Activated CD4-positive, alpha-beta T cell treated with anti-CD3 and anti-CD28 coated beads for 24 hours (primary cell): ENCODE data around the gene HID1.

Experiments used
- DNase-seq, 2 donors: peaks; one replicate each; pipeline ENCODE4 v3.0.0-alpha.2; 2020; ENCODE audit warnings: low read depth in 2 of 2

HID1 gene

DNA sequence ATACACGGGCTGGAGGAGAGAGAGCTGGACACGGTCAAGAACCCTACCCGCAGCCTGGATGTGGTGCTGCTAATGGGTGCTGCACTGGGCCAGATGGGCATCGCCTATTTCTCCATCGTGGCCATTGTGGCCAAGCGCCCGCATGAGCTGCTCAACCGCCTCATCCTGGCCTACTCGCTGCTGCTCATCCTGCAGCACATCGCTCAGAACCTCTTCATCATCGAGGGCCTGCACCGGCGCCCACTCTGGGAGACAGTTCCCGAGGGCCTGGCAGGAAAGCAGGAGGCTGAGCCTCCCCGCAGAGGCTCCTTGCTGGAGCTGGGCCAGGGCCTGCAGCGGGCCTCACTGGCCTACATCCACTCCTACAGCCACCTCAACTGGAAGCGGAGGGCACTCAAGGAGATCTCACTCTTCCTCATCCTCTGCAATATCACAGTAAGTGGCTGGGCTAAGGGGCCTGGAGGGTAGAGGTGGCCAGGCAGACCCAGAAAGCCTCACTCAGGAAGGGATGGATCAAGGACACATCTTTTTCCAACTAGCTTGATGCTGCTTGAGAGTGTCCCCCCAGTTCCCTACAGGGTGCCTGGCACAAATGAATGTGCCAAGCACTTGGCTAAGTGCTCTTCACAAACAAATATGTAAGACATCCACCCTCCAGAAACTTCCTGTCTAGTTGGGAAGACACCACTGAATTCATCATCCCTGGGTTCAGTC, 25.4 kb downstream of the HID1 start:
- DNase-seq = no peak

DNA sequence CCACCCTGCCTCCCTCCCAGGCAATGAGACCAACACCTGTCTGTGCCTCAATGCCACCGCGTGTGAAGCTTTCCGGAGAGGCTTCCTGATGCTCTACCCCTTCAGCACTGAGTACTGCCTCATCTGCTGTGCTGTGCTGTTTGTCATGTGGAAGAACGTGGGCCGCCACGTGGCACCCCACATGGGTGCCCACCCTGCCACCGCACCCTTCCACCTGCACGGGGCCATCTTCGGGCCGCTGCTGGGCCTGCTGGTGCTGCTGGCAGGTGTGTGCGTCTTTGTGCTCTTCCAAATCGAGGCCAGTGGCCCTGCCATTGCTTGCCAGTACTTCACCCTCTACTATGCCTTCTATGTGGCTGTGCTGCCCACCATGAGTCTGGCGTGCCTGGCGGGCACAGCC, 25.9 kb downstream of the HID1 start:
- no peak for DNase-seq

GRCh38 chr17:74945543-74945942, 27.0 kb downstream of the HID1 start:
- no peak for DNase-seq

GRCh38 chr17:74943808-74944522, 28.6 kb downstream of the HID1 start:
- no peak for DNase-seq

DNA sequence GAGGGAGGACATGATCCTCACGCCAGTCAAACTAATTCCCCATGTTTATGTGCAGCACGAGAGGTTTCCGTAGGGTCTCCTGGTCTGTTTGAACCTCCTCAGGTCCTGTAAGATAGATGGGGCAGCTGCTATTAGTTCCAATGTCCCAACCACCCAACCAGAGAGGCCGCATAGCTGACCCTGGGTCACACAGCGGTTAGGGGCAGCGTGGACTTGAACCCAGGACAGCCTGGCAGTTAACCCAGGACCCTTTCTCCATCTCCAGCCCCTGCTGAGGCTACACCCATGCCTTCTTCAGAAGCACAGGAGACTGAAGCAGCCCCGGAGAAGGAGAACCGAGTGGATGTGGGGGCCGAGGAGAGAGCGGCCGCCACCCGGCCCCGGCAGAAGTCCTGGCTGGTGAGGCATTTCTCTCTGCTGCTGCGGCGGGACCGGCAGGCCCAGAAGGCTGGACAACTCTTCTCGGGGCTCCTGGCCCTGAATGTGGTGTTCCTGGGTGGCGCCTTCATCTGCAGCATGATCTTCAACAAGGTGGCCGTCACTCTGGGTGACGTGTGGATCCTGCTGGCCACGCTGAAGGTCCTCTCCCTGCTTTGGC, 31.3 kb downstream of the HID1 start:
- no peak for DNase-seq

DNA sequence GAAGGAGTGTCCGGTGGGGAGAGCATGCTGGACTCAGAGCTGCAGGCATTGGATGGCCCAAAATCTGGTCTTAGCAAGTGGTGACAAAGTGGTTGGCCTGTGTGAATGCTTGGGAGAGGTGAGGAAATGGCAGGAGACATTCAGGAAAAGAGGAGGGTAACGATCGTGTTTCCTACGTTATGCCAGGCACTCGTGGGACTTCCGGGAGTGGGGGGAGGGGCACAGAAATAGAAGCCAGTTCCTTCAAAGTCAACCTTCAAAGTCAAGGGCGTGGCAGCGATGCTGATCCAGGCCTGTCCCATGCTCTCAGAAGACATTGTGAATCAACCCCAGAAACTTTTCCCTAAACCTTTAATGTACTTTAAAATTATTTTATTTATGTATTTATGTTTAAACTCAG, 33.0 kb downstream of the HID1 start:
- DNase-seq = no peak

DNA sequence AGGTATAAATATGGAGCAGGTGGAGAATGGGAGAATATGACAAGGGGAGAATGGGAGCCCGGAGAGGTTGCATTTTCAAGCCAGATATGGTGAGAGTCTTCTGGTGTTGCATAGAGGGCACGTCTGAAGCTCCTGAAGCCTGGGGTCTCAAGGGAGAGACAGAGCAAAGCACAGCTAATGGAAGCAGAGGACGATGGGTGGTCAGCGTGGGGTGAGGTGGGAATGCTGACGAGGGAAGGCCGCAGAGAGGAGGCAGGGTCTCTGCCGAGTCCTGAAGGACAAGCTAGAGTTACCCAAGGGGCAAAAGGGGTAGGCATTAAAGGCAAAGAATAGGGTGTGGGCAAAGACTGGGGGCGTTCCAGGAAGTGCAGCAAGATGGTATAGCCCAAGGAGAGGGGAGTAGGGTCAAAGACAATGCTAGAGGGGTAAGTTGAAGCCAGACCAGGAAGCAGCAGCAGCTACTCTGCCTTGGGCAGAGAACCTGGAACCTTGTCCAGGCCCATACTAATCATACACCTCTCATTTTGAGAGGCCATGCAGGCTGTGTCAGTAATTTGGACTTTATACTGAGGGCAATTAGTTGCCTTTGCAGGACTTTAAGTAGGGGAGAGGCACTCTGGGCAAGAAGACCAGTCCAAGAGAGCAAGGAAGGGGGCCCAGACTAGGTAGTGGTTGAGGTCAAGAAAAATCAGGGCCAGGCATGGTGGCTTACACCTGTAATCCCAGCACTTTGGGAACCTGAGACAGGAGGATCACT, 34.2 kb downstream of the HID1 start:
- no peak for DNase-seq

- no peak for DNase-seq
These were observed 35.2 kb downstream of the HID1 start for GRCh38 chr17:74937064-74938051.

- no peak for DNase-seq
These were observed 36.1 kb downstream of the HID1 start for GRCh38 chr17:74936470-74936799.

DNA sequence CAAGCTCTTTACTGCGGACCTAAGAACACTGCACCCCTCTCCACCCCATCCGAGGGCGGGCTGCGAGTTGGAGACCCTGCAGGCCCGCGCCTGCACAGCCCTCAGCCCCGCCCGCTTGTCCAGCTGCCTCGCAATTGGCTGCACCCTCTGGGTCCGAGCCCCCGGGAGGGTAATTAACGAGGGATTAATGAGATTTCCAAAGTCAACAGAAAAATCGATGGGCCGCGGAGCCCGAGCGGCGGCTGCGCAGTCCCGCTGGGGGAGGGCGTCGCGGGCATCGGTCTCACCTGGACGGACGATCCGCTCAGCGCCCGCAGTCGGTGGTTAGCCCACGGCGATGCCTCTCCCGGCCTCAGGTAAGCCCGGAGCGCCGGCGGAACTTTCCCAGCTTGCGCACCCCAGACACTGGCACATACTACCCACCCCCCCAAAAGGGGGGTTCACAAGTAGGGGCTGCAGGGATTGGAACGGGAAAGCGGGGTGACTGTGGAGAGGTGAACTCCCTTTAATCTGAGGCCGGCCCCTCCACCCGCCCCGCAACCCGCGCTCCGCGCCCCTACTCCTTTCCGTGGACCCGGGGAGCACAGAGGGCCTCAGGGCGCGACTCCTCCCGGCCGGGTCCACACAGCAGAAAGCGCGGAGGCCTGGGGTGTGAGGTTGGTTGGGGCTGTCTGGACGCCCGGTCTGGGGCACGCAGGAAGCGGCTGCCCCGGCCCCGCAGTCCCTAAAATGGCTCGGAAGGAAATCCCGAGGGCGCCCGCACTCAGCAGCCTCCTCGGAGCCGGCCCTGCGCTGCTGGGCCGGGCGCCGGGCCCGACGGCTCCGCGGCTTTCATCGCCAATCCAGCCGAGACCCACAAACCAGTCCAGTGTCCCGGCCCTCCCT, 36.7 kb downstream of the HID1 start, which contains the start of gene OTOP3:
TSS of gene OTOP3 (plus strand) at position 314 of the 885 bp plus-strand sequence. CDS start at position 338, 24 bp downstream.
- no peak for DNase-seq

- no peak for DNase-seq
These were observed 37.5 kb downstream of the HID1 start for GRCh38 chr17:74935048-74935447.

- no peak for DNase-seq
These were observed 42.0 kb downstream of the HID1 start for GRCh38 chr17:74930535-74931036.

GRCh38 chr17:74928786-74929185, 43.8 kb downstream of the HID1 start:
- no peak for DNase-seq

DNA sequence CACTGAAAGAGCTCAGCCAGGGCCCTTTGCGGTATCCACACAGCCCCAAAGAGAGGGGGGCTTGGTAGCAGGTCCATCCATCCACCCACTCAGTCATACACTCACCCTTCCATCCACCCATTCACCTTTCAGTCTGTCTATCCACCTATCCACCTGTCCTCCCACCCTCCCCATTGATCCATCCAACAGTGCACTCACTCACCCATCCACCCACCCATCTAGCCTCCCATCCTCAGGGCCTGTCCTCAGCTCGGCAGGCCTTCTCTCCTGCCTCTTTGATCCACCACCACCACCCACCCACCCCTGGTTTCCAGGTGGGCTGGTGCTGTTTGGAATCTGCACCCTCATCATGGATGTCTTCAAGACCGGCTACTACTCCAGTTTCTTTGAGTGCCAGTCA, 47.3 kb downstream of the HID1 start:
- DNase-seq = no peak

- DNase-seq = no peak
These were observed 48.2 kb downstream of the HID1 start, which contains the start of gene OTOP2 for GRCh38 chr17:74924250-74924948. Gene OTOP2 (plus strand): TSS chr17:74924273. CDS start chr17:74924633, 360 bp downstream.

DNA sequence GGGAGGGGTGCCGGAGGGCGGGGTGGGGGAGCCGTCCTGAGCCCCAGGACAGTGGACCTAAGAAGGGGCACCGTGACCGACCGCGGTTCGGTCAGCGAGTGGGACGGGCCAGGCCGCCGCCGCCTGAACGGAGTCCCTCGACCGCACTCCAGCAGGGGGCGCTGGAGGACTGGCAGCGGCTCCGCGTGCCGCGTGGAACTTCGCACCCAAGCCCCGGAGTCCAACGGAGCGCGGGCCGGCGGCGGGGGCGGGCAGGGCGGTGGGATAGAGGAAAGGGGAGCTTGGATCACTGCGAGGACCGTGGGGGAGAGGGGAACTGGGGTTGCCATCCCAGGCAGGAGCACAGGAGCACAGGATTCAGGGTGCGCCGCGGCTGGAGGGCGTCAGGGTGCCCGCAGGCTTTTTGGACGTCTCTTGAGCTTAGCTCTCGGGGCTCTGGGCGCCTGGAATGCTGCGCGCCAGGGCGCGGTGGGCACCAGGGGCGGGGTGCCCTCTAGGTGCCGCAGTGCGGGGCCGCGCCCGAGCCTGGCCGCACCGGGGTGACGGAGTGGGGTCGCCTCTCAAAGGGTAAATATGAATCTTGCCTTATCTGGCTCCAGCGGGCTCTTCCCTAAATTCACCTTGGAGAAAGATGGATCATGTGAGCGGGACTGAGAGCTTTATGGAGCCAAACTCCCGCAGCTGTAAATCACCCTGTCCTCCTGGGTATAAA, 48.9 kb downstream of the HID1 start:
- DNase-seq = peak; percentile 61 to 73

DNA sequence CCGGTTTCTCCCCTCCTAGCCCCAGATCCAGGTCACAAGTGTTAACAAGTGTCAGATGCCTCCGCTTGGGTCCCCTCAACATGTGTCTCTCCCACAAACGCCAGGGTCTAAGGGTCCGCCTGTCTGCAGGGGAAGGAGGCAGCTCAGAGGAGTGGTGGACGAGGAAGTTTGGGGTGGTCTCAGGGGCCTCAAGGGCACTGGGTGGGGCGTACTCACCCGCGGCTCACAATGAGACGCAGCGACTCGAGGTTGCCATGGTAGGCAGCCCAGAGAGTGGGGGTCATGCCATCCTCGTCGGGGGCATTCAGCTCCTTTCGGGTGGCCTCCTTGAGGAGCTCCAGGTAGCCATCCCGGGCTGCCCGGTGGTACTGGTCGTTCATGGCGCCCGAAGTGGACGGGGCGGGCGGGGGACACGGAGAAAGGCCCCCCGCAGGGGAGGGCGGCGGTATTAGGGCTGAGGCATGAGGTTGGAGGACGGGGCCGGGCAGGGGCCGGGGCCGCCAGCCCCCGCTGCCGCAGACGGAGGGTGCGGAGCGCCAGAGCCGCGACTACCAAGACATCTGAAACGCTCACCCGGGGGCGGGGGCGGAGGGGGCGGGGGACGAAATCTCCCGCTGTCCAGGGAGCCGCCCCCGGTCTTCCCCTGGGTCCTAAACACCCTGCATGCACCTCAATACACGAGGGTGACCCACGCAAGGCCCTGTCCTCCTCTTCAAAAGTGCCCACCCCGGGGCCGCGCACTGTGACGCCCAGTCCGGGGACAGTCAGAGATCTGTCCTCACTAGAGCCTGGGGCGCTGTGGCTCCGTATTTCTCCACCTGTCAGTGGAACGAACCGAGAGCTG, 49.6 kb downstream of the HID1 start, which contains the start of gene USH1G:
TSS of gene USH1G (minus strand) at position 562 of the 844 bp plus-strand sequence. CDS start at position 380, 182 bp downstream.
- peak in 1 of 2 donors; percentile 12 for DNase-seq
